ENCODE data around the gene FBLN1. TPM values are rescaled to one million over a fixed set of nuclear protein-coding genes. Genes with fewer than 3 reads are reported as not detected.

The FBLN1 gene
- total and polyA plus RNA-seq, 12 donors: 31.3 to 126 (median 51.0) TPM

- Histone ChIP-seq H3K4me1 (peaks cover 6 to 78% (median 29%) of the 10 kb centered on the region in 9 donors), H3K27me3 (no peaks in the 10 kb centered on the region), H3K4me3 (no peak overlapping the region), H3K36me3 (peaks cover 0 to 10% (median 0%) of the 10 kb centered on the region in 9 donors), H3K9me3 (no peaks in the 10 kb centered on the region), H3K27ac (peak overlapping the region in 3 of 10 donors; percentile 6 to 70 (median 23))
- ATAC-seq (peak in 2 of 8 donors; percentile 17 to 23), DNase-seq (no peak)
- intact Hi-C loops (cut with DNase I): loop anchor here in 1 of 10 donors (5.0 to 10.0 kb wide), 2 partner anchors 37 to 71 kb away; no protein-coding TSS in a partner anchor
- TF ChIP-seq, protein P1, sequence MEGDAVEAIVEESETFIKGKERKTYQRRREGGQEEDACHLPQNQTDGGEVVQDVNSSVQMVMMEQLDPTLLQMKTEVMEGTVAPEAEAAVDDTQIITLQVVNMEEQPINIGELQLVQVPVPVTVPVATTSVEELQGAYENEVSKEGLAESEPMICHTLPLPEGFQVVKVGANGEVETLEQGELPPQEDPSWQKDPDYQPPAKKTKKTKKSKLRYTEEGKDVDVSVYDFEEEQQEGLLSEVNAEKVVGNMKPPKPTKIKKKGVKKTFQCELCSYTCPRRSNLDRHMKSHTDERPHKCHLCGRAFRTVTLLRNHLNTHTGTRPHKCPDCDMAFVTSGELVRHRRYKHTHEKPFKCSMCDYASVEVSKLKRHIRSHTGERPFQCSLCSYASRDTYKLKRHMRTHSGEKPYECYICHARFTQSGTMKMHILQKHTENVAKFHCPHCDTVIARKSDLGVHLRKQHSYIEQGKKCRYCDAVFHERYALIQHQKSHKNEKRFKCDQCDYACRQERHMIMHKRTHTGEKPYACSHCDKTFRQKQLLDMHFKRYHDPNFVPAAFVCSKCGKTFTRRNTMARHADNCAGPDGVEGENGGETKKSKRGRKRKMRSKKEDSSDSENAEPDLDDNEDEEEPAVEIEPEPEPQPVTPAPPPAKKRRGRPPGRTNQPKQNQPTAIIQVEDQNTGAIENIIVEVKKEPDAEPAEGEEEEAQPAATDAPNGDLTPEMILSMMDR (IDR thresholded peaks at IDR 0.05): peak in 1 of 9 donors; percentile 10
- WGBS, 2 donors: 61 to 63% methylated on average over 9 of the region's 9 CpGs
Observed at GRCh38 chr22:45515676-45516075, 13.0 kb downstream of the FBLN1 start.

DNA sequence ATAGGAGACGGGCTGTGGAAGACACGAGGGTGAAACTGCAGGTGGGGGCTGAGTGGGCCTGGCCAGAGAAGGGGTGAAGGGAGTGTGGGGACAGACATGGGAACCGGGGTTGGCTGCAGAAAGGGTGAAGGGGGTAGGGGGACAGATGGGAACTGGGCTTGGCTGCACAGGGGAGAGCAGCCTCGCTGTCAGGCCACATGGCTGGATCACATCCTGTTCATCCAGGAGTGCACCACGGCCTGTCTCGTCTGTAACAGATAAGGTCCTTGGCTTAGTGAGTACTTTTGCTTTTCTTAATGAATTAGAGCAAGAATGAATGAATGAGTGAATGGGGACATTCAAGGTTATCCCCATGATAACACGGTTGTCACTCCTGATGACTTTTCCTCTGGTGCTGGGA, 13.5 kb downstream of the FBLN1 start:
- 46 to 51% methylated on average over 7 of the region's 7 CpGs for WGBS, 2 donors
- Histone ChIP-seq H3K27me3 (no peaks in the 10 kb centered on the region), H3K9me3 (no peaks in the 10 kb centered on the region), H3K36me3 (peaks cover 0 to 14% (median 0%) of the 10 kb centered on the region in 9 donors), H3K4me1 (peaks cover 6 to 73% (median 29%) of the 10 kb centered on the region in 9 donors), H3K27ac (peak overlapping the region in 2 of 10 donors; percentile 23 to 70), H3K4me3 (no peak overlapping the region)
- intact Hi-C loops (cut with DNase I): loop anchor here in 1 of 10 donors (5.0 to 10.0 kb wide), 2 partner anchors 36 to 71 kb away; no protein-coding TSS in a partner anchor
- DNase-seq (no peak), ATAC-seq (no peak)
- TF ChIP-seq, protein P1 (IDR thresholded peaks at IDR 0.05): no peak

- H3K4me1 ChIP-seq: peaks cover 6 to 64% (median 29%) of the 10 kb centered on the region in 9 donors
- intact Hi-C loops (cut with DNase I): loop anchor here in 1 of 10 donors (5.0 to 10.0 kb wide), 2 partner anchors 35 to 72 kb away; no protein-coding TSS in a partner anchor
- WGBS, 2 donors: 76 to 80% methylated on average over 18 of the region's 18 CpGs
- no peaks in the 10 kb centered on the region for H3K9me3 ChIP-seq
- DNase-seq (no peak), ATAC-seq (no peak)
- H3K27ac ChIP-seq: peak overlapping the region in 1 of 10 donors; percentile 70
- TF ChIP-seq, protein P1 (IDR thresholded peaks at IDR 0.05): no peak
- no peaks in the 10 kb centered on the region for H3K27me3 ChIP-seq
- H3K36me3 ChIP-seq: peaks cover 0 to 24% (median 0%) of the 10 kb centered on the region in 9 donors
- no peak overlapping the region for H3K4me3 ChIP-seq
Observed at GRCh38 chr22:45516923-45517675, 14.4 kb downstream of the FBLN1 start.

DNA sequence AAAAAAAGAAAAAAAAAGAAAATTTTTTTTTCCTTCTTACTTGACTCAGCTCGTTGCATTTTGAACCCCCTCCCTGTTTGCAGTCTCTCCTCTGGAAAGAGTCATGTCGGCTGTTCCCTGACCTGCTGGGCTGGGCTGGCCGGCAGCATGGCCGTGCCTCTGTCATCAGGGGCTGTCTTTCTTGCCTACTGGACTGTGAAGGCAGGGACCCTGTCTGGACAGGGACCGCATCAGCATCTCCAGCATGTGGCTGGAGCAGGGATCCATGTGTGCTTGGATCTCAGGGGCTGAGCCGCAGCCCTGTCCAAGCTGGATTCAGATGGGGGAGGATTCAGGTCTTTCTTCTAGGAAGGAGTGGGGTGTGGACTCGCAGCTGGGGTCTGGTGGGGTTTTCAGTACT, 15.5 kb downstream of the FBLN1 start:
- intact Hi-C loops (cut with DNase I): loop anchor here in 1 of 10 donors (5.0 to 10.0 kb wide), 2 partner anchors 34 to 73 kb away; no protein-coding TSS in a partner anchor
- TF ChIP-seq, protein P1 (IDR thresholded peaks at IDR 0.05): no peak
- Histone ChIP-seq H3K36me3 (peaks cover 0 to 33% (median 0%) of the 10 kb centered on the region in 9 donors), H3K4me1 (peaks cover 3 to 54% (median 22%) of the 10 kb centered on the region in 9 donors), H3K27me3 (no peaks in the 10 kb centered on the region), H3K9me3 (no peaks in the 10 kb centered on the region), H3K4me3 (no peak overlapping the region), H3K27ac (no peak overlapping the region)
- no peak for DNase-seq
- WGBS, 2 donors: 87 to 88% methylated on average over 7 of the region's 7 CpGs
- no peak for ATAC-seq

All from heart right ventricle (tissue), 16 donors.